Midbrain (tissue), 1 donor: Measurements from ENCODE around the gene LTA4H.

Experiments
- DNase-seq: peaks from one replicate; lab custom pipeline; 2025; lab: John Stamatoyannopoulos, UW

LTA4H gene

GRCh38 chr12:96034621-96035282, 635 bp downstream of the LTA4H start:
- peak; percentile 19 for DNase-seq

DNA sequence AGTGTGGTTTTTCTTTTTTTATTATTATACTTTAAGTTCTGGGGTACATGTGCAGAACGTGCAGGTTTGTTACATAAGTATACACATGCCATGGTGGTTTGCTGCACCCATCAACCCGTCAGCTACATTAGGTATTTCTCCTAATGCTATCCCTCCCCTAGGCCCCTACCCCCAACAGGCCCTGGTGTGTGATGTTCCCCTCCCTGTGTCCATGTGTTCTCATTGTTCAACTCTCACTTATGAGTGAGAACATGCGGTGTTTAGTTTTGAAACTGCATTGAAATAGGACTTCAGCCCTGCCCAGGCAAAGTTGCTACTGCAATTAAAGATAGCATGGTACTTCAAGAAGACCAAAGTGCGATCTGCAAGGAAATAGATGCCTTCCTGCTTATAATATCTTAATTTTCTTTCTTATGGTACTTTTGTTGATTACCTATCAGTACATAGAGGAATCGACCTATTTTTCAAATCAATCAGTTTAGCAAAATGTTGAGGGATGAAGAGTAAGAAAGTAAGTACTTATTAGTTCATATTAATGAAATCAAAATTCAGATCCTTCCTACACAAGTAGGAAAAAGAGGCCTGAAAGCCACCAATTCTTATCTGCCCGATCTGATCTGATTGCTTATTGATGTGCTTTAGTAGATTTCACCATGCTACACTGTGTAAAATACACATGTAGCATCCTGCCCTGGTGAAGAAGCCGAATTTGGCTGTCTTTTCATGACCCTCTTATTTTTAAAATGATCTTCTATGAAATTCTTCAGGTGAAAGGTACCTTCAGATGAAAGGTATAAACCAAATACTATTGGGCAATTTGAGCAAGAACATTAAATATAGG, 1.6 kb downstream of the LTA4H start:
- DNase-seq, result no peak

DNA sequence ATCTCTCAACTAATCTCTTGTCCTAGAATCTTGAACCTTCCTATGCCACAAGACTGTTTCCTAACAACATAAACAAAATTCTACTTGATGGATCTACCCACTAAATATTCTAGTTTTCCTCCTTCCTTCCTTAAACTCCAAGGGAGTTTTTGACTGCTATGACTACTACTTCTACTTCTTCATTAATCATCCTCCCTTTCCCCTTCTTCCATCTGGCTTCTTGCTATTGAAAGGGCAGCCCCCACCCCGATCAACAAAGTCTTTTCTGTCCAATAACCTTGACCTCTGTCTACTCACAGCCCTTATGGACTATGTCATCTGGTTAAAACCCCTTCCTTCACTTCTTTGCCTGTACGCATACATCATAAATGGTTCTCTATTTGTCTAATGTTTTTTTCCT, 5.6 kb downstream of the LTA4H start:
- DNase-seq, result no peak

GRCh38 chr12:96028538-96028937, 6.8 kb downstream of the LTA4H start:
- DNase-seq, result no peak

DNA sequence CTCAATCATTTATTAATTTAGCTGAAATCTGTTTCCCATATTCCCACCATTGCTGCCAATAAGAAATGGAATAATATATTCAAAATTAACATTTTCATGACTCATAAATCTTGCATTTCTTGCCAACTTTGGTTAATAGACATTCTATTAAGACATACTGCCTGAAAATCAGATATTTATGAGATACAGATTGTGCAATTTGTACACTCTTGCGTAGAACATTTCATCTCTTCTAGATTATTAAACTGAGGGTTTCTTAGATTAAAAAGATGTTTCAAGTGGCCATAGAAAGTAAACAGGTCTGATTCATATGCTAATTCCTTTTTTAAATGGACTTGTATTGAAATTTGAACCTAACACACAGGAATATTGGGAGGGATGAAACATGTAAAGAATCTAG, 9.1 kb downstream of the LTA4H start:
- no peak for DNase-seq

DNA sequence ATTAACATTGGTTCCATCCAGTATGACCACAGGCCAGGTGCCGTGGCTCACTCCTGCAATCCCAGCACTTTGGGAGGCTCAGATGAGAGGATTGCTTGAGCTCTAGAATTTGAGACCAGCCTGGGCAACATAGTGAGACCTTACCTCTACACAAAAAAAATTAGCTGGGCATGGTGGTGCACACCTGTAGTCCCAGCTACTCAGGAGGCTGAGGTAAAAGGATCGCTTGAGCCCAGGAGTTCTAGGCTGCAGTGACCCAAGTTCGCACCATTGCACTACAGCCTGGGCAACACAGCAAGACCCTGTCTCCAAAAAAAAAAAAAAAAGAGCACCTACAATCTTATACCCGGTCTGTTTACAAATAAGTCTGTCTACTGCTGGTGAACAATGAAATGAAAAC, 9.9 kb downstream of the LTA4H start:
- no peak for DNase-seq

DNA sequence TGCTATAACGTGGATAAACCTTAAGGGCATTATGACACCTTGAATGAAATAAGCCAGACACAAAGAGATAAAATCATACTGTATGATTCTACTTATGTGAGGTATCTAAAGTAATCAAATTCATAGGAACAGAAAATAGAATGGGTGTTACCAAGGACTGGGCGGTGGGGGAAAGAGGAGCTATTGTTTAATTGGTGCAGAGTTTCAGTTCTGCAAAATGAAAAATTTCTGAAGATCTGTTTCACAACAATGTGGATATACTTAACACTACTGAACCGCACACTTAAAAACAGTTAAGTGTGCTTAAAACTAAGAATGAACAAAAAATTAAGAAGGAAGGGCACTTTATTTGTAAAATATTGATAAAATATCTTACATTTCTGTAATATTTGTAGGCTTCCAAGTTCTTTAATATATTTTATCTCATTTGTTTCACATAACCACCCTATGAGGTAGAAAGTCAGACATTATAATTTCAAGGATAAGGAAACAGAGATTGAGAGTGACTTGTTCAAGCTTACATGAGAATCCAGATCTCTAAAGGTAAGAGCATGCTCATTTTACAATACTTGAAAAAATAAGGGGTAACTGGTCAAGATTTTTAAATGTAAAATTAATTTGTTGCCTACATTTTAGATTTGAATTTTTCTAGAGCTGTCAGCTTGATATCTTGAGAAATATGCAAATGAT, 14.9 kb downstream of the LTA4H start:
- no peak for DNase-seq

DNA sequence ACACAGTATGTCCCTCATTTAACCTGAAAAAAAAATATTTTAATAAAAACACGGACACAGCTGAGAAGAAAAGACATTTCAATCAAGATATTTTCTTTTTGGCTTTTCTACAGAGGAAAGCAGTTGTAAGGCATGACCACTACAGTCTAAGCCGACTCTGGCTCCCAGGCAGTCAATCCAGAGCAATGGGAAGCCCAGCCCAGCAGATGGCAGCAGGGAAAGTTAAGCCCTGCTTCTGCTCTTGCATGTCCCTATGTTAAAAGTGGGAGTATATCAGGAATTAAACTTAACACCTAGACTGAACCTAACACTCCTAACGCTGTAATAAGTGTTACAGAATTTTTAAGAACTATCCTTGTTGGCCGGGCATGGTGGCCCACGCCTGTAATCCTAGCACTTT, 19.7 kb downstream of the LTA4H start:
- DNase-seq, result no peak

DNA sequence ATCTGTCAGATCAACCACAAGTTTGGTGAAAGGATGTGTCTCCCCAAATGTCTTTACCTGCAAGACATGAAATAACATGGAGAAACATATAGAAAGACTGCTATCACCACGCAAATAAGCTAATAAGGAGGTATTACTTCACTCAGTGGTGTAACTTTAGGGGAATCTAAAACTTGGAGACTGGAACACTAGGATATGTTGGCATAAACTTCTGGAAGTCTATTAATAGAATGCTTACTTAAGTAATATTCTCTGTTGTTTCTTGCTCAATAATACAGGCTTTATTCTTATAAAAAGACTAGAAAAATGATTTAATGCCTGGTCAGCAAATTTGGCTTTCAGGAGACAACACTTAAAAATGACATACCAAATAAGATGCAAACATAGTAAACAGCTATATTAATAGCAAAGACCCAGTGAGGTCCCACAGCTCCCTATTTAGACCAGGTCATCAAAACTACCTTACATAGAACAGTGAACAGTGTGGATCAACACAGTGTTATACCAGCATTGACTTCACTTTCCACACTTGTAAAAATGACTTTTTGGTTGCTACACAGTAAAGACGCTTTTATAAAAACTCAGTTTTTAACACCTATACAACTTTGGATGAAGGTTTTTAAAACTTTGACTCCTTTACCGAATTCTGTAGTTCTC, 20.3 kb downstream of the LTA4H start:
- no peak for DNase-seq

GRCh38 chr12:96007729-96008128, 27.7 kb downstream of the LTA4H start:
- DNase-seq, result no peak

DNA sequence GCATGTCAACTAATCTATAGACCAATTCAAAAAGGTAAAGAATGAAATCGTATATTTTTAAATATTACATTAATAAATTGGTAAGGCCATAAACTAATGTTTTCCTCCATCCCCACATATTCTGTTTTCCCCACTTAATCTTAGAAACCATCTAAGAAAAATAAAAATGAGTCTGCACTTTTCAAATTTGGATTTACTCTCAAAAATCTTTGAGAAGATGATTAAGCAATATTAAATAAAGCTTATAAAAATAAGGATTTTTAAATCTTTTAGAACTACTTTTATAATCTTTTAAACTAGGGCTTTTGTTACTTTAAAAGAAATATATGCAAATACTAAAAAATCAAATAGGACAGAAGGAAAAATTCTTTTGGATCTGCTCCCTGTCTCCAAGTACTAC, 28.7 kb downstream of the LTA4H start:
- DNase-seq, result no peak

GRCh38 chr12:96000858-96001257, 34.5 kb downstream of the LTA4H start:
- DNase-seq, result no peak

DNA sequence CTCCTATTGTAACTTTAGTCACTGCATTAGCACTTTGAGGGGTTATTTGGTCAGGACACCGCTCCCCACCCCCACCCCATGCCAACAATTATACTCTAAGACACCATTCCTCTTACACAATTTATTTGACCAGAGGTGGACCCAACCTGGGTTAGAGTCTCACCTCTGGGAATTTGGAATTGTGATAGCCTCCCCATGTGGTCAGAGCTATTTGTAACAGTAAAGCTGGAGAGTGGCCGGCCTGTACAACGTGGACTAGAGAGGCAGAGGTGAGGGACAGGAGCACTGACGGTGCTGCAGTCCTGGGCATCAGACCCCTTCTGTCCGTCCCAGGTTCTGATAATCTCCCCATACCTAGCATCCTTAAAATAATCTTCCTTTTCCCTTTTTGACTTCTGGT, 35.9 kb downstream of the LTA4H start:
- DNase-seq, result no peak

- peak; percentile 79 for DNase-seq
Observed at GRCh38 chr12:95998611-95999286, 36.6 kb downstream of the LTA4H start.

DNA sequence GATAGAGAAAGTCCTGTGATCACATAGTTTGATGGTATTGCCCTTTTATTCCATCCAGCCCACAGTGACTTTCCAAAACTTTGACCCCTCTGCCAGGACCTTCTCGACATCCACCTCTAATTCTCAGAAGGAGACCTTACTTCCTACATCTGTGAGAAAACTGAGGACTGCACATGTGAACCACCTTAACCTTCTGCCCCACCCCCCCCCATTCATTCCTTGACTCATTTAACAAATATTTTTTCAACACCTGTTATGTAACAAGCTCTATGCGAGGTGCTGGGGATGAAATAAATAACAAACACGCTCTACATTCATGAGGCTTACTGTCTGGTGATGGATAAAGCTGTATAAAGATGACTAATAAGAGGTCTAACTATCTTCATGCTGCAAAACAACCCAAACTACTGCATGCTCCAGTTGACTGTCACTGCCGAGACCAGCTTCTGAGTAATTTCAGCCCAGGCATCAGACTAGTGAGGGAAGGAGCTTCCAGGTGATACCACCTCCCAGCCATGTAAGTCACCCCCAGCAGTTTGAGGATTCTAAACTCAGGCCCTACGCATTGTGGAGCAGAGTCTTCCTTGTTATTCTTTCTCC, 37.4 kb downstream of the LTA4H start:
- DNase-seq, result no peak

DNA sequence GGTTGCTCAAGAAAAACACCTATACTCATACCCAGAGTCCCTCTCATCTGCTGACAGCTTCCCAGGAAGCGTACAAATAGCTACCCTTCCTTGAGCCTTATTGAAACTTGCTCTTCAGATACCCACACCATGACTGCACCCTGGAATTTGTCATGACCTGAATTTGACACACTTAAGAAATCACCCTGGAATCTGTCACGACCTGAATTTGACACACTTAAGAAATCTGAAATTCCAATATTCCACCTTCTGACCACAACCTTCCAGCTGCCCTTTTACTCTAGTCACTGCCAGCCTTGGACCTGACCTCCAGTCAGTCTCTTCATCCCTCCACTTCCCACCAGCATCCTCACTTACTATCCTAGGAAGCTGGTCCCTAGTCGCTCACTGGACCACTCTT, 38.1 kb downstream of the LTA4H start:
- no peak for DNase-seq

- no peak for DNase-seq
Observed at GRCh38 chr12:95996034-95996658, 39.2 kb downstream of the LTA4H start, which contains the start of gene HAL. Gene HAL (minus strand): TSS chr12:95996344. CDS start chr12:95995910, 434 bp downstream.

GRCh38 chr12:95995238-95996031, 40.0 kb downstream of the LTA4H start:
- no peak for DNase-seq

DNA sequence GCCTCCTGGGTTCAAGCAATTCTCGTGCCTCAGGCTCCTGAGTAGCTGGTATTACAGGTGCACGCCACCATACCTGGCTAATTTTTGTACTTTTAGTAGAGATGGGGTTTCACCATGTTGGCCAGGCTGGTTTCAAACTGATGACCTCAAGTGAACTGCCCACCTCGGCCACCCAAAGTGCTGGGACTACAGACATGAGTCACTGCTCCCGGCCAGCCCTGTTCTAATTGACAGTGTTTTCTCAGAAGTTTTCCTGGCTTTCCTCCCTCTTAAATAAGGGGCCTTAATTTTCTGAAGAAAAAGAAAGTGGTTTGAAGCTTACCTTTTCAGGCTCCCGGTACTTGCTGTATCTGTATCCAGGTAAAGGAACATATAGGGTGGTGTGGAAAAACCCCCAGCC, 40.9 kb downstream of the LTA4H start:
- no peak for DNase-seq

DNA sequence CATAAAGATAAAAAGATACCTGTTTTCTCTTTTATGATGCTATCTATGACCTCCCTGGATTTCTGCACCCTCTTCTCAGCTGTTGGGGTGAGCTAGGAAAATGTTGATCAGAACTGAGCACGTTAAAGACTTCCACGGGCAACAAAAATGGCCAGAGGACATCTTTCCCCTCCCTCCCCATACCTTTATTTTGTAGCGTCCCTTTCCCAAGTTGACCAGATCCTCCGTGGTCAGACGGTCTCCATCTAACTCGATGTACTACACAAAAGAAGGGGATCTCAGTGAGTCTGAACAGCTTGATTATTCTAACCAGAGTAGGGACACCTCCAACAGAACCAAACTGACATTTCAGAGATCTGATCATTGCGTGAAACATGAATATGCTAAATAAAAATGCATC, 41.5 kb downstream of the LTA4H start:
- no peak for DNase-seq
